Endothelial cell of umbilical vein (primary cell): Measurements from ENCODE around the gene PIF1. TPM values are rescaled to one million over a fixed set of nuclear protein-coding genes. Genes with fewer than 3 reads are reported as not detected.

Experiments used
- BruUV-seq: library from RNA; stranded (reverse); fragments of 400-500 nt; replicated peaks from 2 replicates; lab custom pipeline; 2021; lab: Mats Ljungman, UMichigan
- CTCF ChIA-PET: fragments of 300-600, 350-600 bp; sonication (Branson Sonifier 250); formaldehyde crosslinking; loops from one replicate; lab custom pipeline; 2021; ENCODE audit warnings: antibody characterized with exemption, inconsistent platforms; lab: Charles Lee
- POLR2A ChIA-PET: fragments of 300-600, 350-600 bp; sonication (Branson Sonifier 250); formaldehyde crosslinking; loops from one replicate; lab custom pipeline; 2021; ENCODE audit warnings: antibody characterized with exemption, inconsistent platforms; lab: Charles Lee
- DNase-seq: peaks from one replicate; pipeline ENCODE4 v3.0.0-alpha.2; 2011; ENCODE audit warnings: low read depth, low spot score
- FAIRE-seq: peaks from 2 replicates; lab custom pipeline; 2011; peaks lifted over from hg19 to GRCh38; lab: Jason Lieb, UNC
- H2AFZ ChIP-seq: 2 replicates; pipeline ENCODE4 v1.6.0; 2012; ENCODE audit warnings: low read depth, low read length, control low read depth, inconsistent platforms
- H3K27ac ChIP-seq: 2 replicates; pipeline ENCODE4 v1.5.1; 2011; ENCODE audit warnings: low read depth, mild to moderate bottlenecking, control low read depth, low read length, moderate library complexity; ENCODE audit not compliant: insufficient read depth
- H3K27me3 ChIP-seq, 2 experiments: 2 replicates each; pipeline versions ENCODE4 v1.6.0 to v1.6.1; 2011; ENCODE audit warnings: low read length in 2 of 2, mixed read lengths in 1 of 2; ENCODE audit not compliant: control insufficient read depth in 2 of 2, insufficient read depth in 2 of 2
- H3K36me3 ChIP-seq, 2 experiments: 2 replicates in 1 of 2; 3 replicates in 1 of 2; pipeline ENCODE4 v1.5.1; 2011; ENCODE audit warnings: low read length in 2 of 2, mild to moderate bottlenecking in 1 of 2, moderate library complexity in 1 of 2; ENCODE audit not compliant: control insufficient read depth in 2 of 2, insufficient read depth in 2 of 2; ENCODE audit errors: extremely low read depth in 1 of 2
- H3K4me1 ChIP-seq: 3 replicates; pipeline ENCODE4 v1.5.1; 2011; ENCODE audit warnings: mild to moderate bottlenecking, low read length; ENCODE audit not compliant: control insufficient read depth, insufficient read depth; ENCODE audit errors: extremely low read depth
- H3K4me2 ChIP-seq: 2 replicates; pipeline ENCODE4 v1.6.1; 2011; ENCODE audit warnings: low read length, control low read depth, mixed read lengths; ENCODE audit not compliant: insufficient read depth
- H3K4me3 ChIP-seq, 3 experiments: fragments of 200-600 bp in 1 of 3; sonication (generic), shearing (Covaris generic) in 1 of 3; replicated peaks in 1 of 3; 2 replicates each; pipeline ENCODE4 v1.5.1; 2011 to 2016; ENCODE audit warnings: control low read depth in 3 of 3, low read length in 3 of 3, mild to moderate bottlenecking in 2 of 3, inconsistent platforms in 1 of 3, low read depth in 1 of 3, moderate library complexity in 1 of 3; ENCODE audit not compliant: insufficient read depth in 1 of 3
- H3K79me2 ChIP-seq: 2 replicates; pipeline ENCODE4 v1.6.0; 2012; ENCODE audit warnings: low read length, inconsistent platforms; ENCODE audit not compliant: control insufficient read depth, insufficient read depth
- H3K9ac ChIP-seq: replicated peaks from 2 replicates; pipeline ENCODE3; 2011; ENCODE audit warnings: low read length, control low read depth; ENCODE audit not compliant: insufficient read depth; ENCODE audit errors: extremely low read depth
- H3K9me1 ChIP-seq: replicated peaks from 3 replicates; pipeline ENCODE4 v1.6.0; 2011; ENCODE audit warnings: mild to moderate bottlenecking, low read length; ENCODE audit not compliant: control insufficient read depth, insufficient read depth; ENCODE audit errors: extremely low read depth
- H3K9me3 ChIP-seq: replicated peaks from 2 replicates; pipeline ENCODE4 v1.5.1; 2012; ENCODE audit warnings: low read length, inconsistent platforms; ENCODE audit not compliant: control insufficient read depth, insufficient read depth
- H4K20me1 ChIP-seq: replicated peaks from 2 replicates; pipeline ENCODE3; 2011; ENCODE audit warnings: mild to moderate bottlenecking, low read length; ENCODE audit not compliant: control insufficient read depth, insufficient read depth; ENCODE audit errors: extremely low read depth
- EZH2 ChIP-seq: IDR thresholded peaks from 2 replicates; pipeline ENCODE4 v1.6.1; 2012; ENCODE audit warnings: borderline replicate concordance, low read depth, mild to moderate bottlenecking, moderate library complexity, low read length, inconsistent platforms; ENCODE audit not compliant: severe bottlenecking
- FOS ChIP-seq: IDR thresholded peaks from 2 replicates; pipeline ENCODE4 v1.6.1; 2011; ENCODE audit warnings: mild to moderate bottlenecking, low read length, moderate library complexity, borderline replicate concordance; ENCODE audit not compliant: insufficient read depth
- GATA2 ChIP-seq: IDR thresholded peaks from 2 replicates; pipeline ENCODE4 v1.7.0; 2011; ENCODE audit warnings: low read depth, mild to moderate bottlenecking, moderate library complexity, mixed read lengths, low read length; ENCODE audit not compliant: insufficient read length, insufficient read depth
- JUN ChIP-seq: IDR thresholded peaks from 2 replicates; pipeline ENCODE4 v1.6.1; 2011; ENCODE audit warnings: borderline replicate concordance, low read depth; ENCODE audit not compliant: insufficient read length, insufficient read depth
- MYC ChIP-seq: IDR thresholded peaks from one replicate; pipeline ENCODE4 v1.6.1; 2011; ENCODE audit warnings: mild to moderate bottlenecking, low read depth, low read length
- POLR2A ChIP-seq: IDR thresholded peaks from 2 replicates; pipeline ENCODE4 v1.6.1; 2012; ENCODE audit warnings: low read depth, mild to moderate bottlenecking, control low read depth, low read length
- POLR2AphosphoS5 ChIP-seq: IDR thresholded peaks from 2 replicates; pipeline ENCODE4 v1.6.1; 2012; ENCODE audit warnings: low read depth, mild to moderate bottlenecking, control low read depth, low read length, moderate library complexity; ENCODE audit not compliant: insufficient read depth
- dilution Hi-C: fragments of 300-500 bp; cut with MboI; formaldehyde crosslinking; loops from one replicate; pipeline ENCODE4 v1.15.0; 2019; ENCODE audit warnings: low sequenced_read_pairs; ENCODE audit not compliant: extremely low pct_ligation_motif_present
- intact Hi-C: fragments of 100-400 bp; cut with micrococcal nuclease; formaldehyde crosslinking; loops from one replicate; pipeline ENCODE4 v1.10.0; 2022
- polyA plus RNA-seq, 4 experiments: library from polyadenylated mRNA; depleted of rRNA in 3 of 4; stranded (reverse) in 3 of 4; unstranded in 1 of 4; fragments of >200 nt; gene quantifications; 2 replicates each; pipeline versions ENCODE4 v1.2.1 to v1.2.3, GENCODE V29; 2011 to 2012; ENCODE audit warnings: missing spikeins in 1 of 4
- total RNA-seq: library from RNA; stranded (reverse); gene quantifications from 2 replicates; pipeline ENCODE4 v1.2.3, GENCODE V29; 2021

Gene PIF1
- total and polyA plus RNA-seq, 2 donors (not counting 3 experiments of a cell fraction or from before 2014, with no cell fraction given): 18.6 to 52.7 TPM

DNA sequence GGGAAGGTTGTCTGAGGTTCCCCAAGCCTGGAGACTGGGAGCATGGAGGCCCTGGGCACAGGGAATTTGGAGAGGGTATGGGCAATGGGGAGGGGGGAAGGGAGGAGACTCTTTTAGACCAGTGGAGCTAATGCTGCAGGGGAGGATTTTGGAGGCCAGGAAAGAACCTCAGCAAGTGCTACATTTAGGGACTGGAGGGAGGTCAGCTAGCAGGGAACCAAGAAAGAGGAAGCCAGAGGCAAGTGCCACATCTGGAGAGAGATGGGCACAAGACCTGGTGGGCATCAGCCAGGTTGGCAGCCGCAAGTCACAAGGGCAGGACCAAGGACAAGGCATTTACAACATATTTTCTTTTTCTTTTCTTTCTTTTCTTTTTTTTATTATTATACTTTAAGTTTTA, 37.0 kb upstream of the PIF1 start:
- H3K27ac ChIP-seq: no peak overlapping the region
- peaks cover 6 to 46% of the 10 kb centered on the region in 2 experiments for H3K36me3 ChIP-seq
- H3K9ac ChIP-seq: no peak overlapping the region
- H4K20me1 ChIP-seq: no peaks in the 10 kb centered on the region
- DNase-seq (no peak), FAIRE-seq (no peak)
- no peak overlapping the region for H3K4me3 ChIP-seq
- H3K9me1 ChIP-seq: no peaks in the 10 kb centered on the region
- H3K4me1 ChIP-seq: peaks cover 10% of the 10 kb centered on the region
- CTCF ChIA-PET: interaction anchor here (0.5 to 1.4 kb wide), 3 partner anchors 11 to 1391 kb away, joined by 3 to 5 read pairs (median 4); partner anchors contain the start of gene MEGF11
- H3K4me2 ChIP-seq: no peak overlapping the region
- H3K79me2 ChIP-seq: peaks cover 9% of the 10 kb centered on the region
- POLR2A ChIA-PET: no interaction called here
- H2AFZ ChIP-seq: no peak overlapping the region
- dilution Hi-C loops: no loop called here
- no peaks in the 10 kb centered on the region for H3K27me3 ChIP-seq
- BruUV-seq: no TSS peak
- TF ChIP-seq POLR2AphosphoS5 (no peak), GATA2 (no peak), POLR2A (no peak), MYC (no peak)
- intact Hi-C loops: no loop called here
- H3K9me3 ChIP-seq: no peaks in the 10 kb centered on the region

DNA sequence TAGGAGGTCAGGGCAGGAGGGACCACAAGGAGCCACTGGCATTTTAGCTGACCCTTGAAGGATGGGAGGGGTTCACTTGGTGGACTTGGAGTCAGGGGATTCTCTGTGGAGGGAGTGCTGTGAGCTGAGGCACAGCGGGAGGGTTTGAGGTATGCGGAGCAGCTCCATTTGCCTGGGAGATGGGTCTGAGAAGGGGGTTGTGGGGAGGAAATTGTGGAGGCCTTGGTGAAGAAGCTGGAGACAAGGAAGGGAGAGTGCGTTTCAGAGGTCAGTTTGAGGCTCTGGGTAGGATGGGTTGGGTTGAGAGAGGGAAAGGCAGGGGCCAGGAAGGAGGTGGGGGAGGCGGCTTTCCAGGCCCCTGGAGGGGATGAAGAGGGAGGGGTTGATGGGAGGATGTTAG, 36.5 kb upstream of the PIF1 start:
- no peaks in the 10 kb centered on the region for H3K27me3 ChIP-seq
- DNase-seq (no peak), FAIRE-seq (no peak)
- H3K36me3 ChIP-seq: peaks cover 6 to 42% of the 10 kb centered on the region in 2 experiments
- H3K79me2 ChIP-seq: peaks cover 13% of the 10 kb centered on the region
- no peak overlapping the region for H2AFZ ChIP-seq
- H3K4me3 ChIP-seq: no peak overlapping the region
- peaks cover 14% of the 10 kb centered on the region for H3K4me1 ChIP-seq
- CTCF ChIA-PET: interaction anchor here (0.5 to 1.0 kb wide), 2 partner anchors 11 to 1392 kb away, joined by 3 to 5 read pairs; partner anchors contain the start of gene MEGF11
- TF ChIP-seq JUN (no peak), GATA2 (no peak), EZH2 (no peak), FOS (no peak)
- intact Hi-C loops: no loop called here
- no peaks in the 10 kb centered on the region for H3K9me1 ChIP-seq
- H3K9me3 ChIP-seq: no peaks in the 10 kb centered on the region
- BruUV-seq: no TSS peak
- H3K4me2 ChIP-seq: no peak overlapping the region
- H3K27ac ChIP-seq: no peak overlapping the region
- POLR2A ChIA-PET: no interaction called here
- H4K20me1 ChIP-seq: no peaks in the 10 kb centered on the region
- no peak overlapping the region for H3K9ac ChIP-seq
- dilution Hi-C loops: no loop called here
